Tibial nerve (tissue), 4 donors: ENCODE measurements around the gene PEDS1. TPM values are rescaled to one million over a fixed set of nuclear protein-coding genes. Genes with fewer than 3 reads are reported as not detected.

Source experiments
- DNase-seq, 2 donors: peaks; one replicate each; pipeline ENCODE4 v3.0.0-alpha.2; 2019; ENCODE audit warnings: low spot score in 2 of 2
- H3K27ac ChIP-seq, 4 donors: fragments of 200-600 bp; sonication (generic) in 3 of 4; one replicate each; pipeline ENCODE4 v1.5.1; 2017 to 2019; ENCODE audit warnings: mild to moderate bottlenecking in 1 of 4
- H3K27me3 ChIP-seq, 2 donors: fragments of 200-600 bp; sonication (generic) in 1 of 2; one replicate each; pipeline versions ENCODE4 v1.5.1 to v1.6.0; 2017 to 2019
- H3K36me3 ChIP-seq, 3 donors: fragments of 200-600 bp; sonication (generic); one replicate each; pipeline ENCODE4 v1.5.1; 2018 to 2019
- H3K4me1 ChIP-seq, 4 donors: fragments of 200-600 bp; sonication (generic) in 3 of 4; one replicate each; pipeline ENCODE4 v1.5.1; 2017 to 2019
- H3K4me3 ChIP-seq, 4 donors: fragments of 200-600 bp; sonication (generic) in 3 of 4; one replicate each; pipeline ENCODE4 v1.5.1; 2017 to 2019; ENCODE audit warnings: mild to moderate bottlenecking in 1 of 4, moderate library complexity in 1 of 4
- H3K9me3 ChIP-seq, 4 donors: fragments of 200-600 bp; sonication (generic) in 3 of 4; one replicate each; pipeline ENCODE4 v1.5.1; 2017 to 2019
- CTCF ChIP-seq, 5 experiments: fragments of 200-600 bp in 3 of 5; fragments of 450-650 bp in 2 of 5; sonication (generic) in 3 of 5; IDR thresholded peaks; one replicate each; pipeline ENCODE4 v1.5.1; 2016 to 2019; ENCODE audit warnings: antibody characterized with exemption in 5 of 5, mild to moderate bottlenecking in 3 of 5, moderate library complexity in 2 of 5
- EP300 ChIP-seq, 2 donors: sonication (generic); formaldehyde crosslinking; IDR thresholded peaks; one replicate each; pipeline ENCODE4 v1.6.1; 2017; ENCODE audit warnings: antibody characterized with exemption in 2 of 2, mild to moderate bottlenecking in 1 of 2
- POLR2A ChIP-seq, 2 donors: fragments of 450-650 bp; IDR thresholded peaks; one replicate each; pipeline ENCODE4 v1.6.1; 2017; ENCODE audit warnings: antibody characterized with exemption in 2 of 2, mild to moderate bottlenecking in 2 of 2, moderate library complexity in 2 of 2
- WGBS, 2 donors: methylation state at CpG; one replicate each; pipeline ENCODE4 v1.1.5; 2018; 5-methylcytosine and 5-hydroxymethylcytosine counted together
- total RNA-seq, 4 donors: library from RNA; depleted of rRNA; stranded (reverse); fragments of >200 nt; gene quantifications; one replicate each; pipeline ENCODE4 v1.1.0, GENCODE V29; 2016

Gene PEDS1
- total RNA-seq, 4 donors from 2014 or later = 26.4 to 36.7 (median 35.5) TPM

GRCh38 chr20:50127587-50128519 is 25.7 kb downstream of the PEDS1 start:
- Histone ChIP-seq H3K4me1 (peaks cover 0 to 3% (median 0%) of the 10 kb centered on the region in 4 donors), H3K4me3 (no peak overlapping the region), H3K9me3 (no peaks in the 10 kb centered on the region), H3K36me3 (peaks cover 0 to 85% (median 18%) of the 10 kb centered on the region in 3 donors), H3K27ac (no peak overlapping the region), H3K27me3 (no peaks in the 10 kb centered on the region)
- TF ChIP-seq EP300 (IDR thresholded peaks at IDR 0.05) = no peak
- TF ChIP-seq CTCF (IDR thresholded peaks at IDR 0.05) = no peak
- DNase-seq = no peak
- WGBS, 2 donors = 90 to 93% methylated on average over 27 to 28 of the region's 28 CpGs

- DNase-seq = no peak
- no peak overlapping the region for H3K4me3 ChIP-seq
- peaks cover 0 to 90% (median 18%) of the 10 kb centered on the region in 3 donors for H3K36me3 ChIP-seq
- H3K27me3 ChIP-seq = no peaks in the 10 kb centered on the region
- 72 to 85% methylated on average over 4 of the region's 4 CpGs for WGBS, 2 donors
- no peak for TF ChIP-seq CTCF (IDR thresholded peaks at IDR 0.05)
- H3K27ac ChIP-seq = no peak overlapping the region
- H3K4me1 ChIP-seq = peaks cover 0 to 3% (median 0%) of the 10 kb centered on the region in 4 donors
- H3K9me3 ChIP-seq = no peaks in the 10 kb centered on the region
Measured at GRCh38 chr20:50126662-50127061, 26.9 kb downstream of the PEDS1 start.

- peaks cover 0 to 82% (median 18%) of the 10 kb centered on the region in 3 donors for H3K36me3 ChIP-seq
- DNase-seq = no peak
- H3K4me3 ChIP-seq = no peak overlapping the region
- TF ChIP-seq EP300 (IDR thresholded peaks at IDR 0.05) = no peak
- no peak for TF ChIP-seq CTCF (IDR thresholded peaks at IDR 0.05)
- no peak for TF ChIP-seq POLR2A (IDR thresholded peaks at IDR 0.05)
- H3K27ac ChIP-seq = no peak overlapping the region
- WGBS, 2 donors = 92 to 97% methylated on average over 3 of the region's 3 CpGs
- peaks cover 0 to 5% (median 2%) of the 10 kb centered on the region in 4 donors for H3K4me1 ChIP-seq
- no peaks in the 10 kb centered on the region for H3K9me3 ChIP-seq
- no peaks in the 10 kb centered on the region for H3K27me3 ChIP-seq
Measured at GRCh38 chr20:50125279-50125678, 28.2 kb downstream of the PEDS1 start.

GRCh38 chr20:50124496-50124895 is 29.0 kb downstream of the PEDS1 start:
- Histone ChIP-seq H3K36me3 (peaks cover 0 to 76% (median 18%) of the 10 kb centered on the region in 3 donors), H3K27me3 (no peaks in the 10 kb centered on the region), H3K27ac (no peak overlapping the region), H3K9me3 (no peaks in the 10 kb centered on the region), H3K4me3 (no peak overlapping the region), H3K4me1 (peaks cover 0 to 5% (median 2%) of the 10 kb centered on the region in 4 donors)
- DNase-seq = no peak
- TF ChIP-seq EP300 (IDR thresholded peaks at IDR 0.05) (no peak), CTCF (IDR thresholded peaks at IDR 0.05) (no peak), POLR2A (IDR thresholded peaks at IDR 0.05) (no peak)
- WGBS, 2 donors = 89 to 93% methylated on average over 7 to 9 of the region's 9 CpGs

GRCh38 chr20:50123418-50123817 is 30.1 kb downstream of the PEDS1 start:
- WGBS, 2 donors = 88 to 97% methylated on average over 7 of the region's 7 CpGs
- H3K27ac ChIP-seq = no peak overlapping the region
- no peak for TF ChIP-seq EP300 (IDR thresholded peaks at IDR 0.05)
- TF ChIP-seq CTCF (IDR thresholded peaks at IDR 0.05) = no peak
- TF ChIP-seq POLR2A (IDR thresholded peaks at IDR 0.05) = no peak
- DNase-seq = no peak
- peaks cover 0 to 65% (median 18%) of the 10 kb centered on the region in 3 donors for H3K36me3 ChIP-seq
- H3K4me1 ChIP-seq = peaks cover 0 to 5% (median 2%) of the 10 kb centered on the region in 4 donors
- no peak overlapping the region for H3K4me3 ChIP-seq
- H3K9me3 ChIP-seq = no peaks in the 10 kb centered on the region
- no peaks in the 10 kb centered on the region for H3K27me3 ChIP-seq
